CD4-positive, alpha-beta T cell treated with Interleukin-21 for 1 hour (primary cell): ENCODE data around the gene TAF1A.
"Not testable (repeated sequence)": the region's sequence is repeated elsewhere in the genome, so short reads cannot be mapped to it uniquely, and the experiment has no call there.

Experiments
- DNase-seq: peaks from one replicate; pipeline ENCODE4 v3.0.0-alpha.2; 2020

The TAF1A gene

GRCh38 chr1:222589462-222590302 lies at the start of gene TAF1A:
TSS of gene TAF1A (minus strand) at chr1:222589933.
- DNase-seq = peak; percentile 87

GRCh38 chr1:222634180-222635013 lies 44.7 kb upstream of the TAF1A start:
- DNase-seq = peak; percentile 88

- no peak for DNase-seq
These were observed 43.0 kb upstream of the TAF1A start for GRCh38 chr1:222632749-222633148.

- no peak for DNase-seq
These were observed 42.0 kb upstream of the TAF1A start for GRCh38 chr1:222631611-222632208.

- DNase-seq = no peak
These were observed 40.3 kb upstream of the TAF1A start for GRCh38 chr1:222629921-222630535.

- no peak for DNase-seq
These were observed 37.5 kb upstream of the TAF1A start for GRCh38 chr1:222627232-222627631.

- no peak for DNase-seq
These were observed 34.5 kb upstream of the TAF1A start for GRCh38 chr1:222624214-222624613.

GRCh38 chr1:222623458-222623857 lies 33.7 kb upstream of the TAF1A start:
- no peak for DNase-seq

- no peak for DNase-seq
These were observed 33.0 kb upstream of the TAF1A start for GRCh38 chr1:222622765-222623164.

- DNase-seq = no peak
These were observed 30.8 kb upstream of the TAF1A start for GRCh38 chr1:222620566-222620965.

- DNase-seq = no peak
These were observed 29.3 kb upstream of the TAF1A start for GRCh38 chr1:222618880-222619596.

GRCh38 chr1:222618001-222618879 lies 28.5 kb upstream of the TAF1A start, which contains the start of gene MIA3:
TSS of gene MIA3 (plus strand) at chr1:222618097. CDS start at chr1:222618111, 14 bp downstream.
- peak; percentile 53 for DNase-seq

- peak; percentile 96 for DNase-seq
These were observed 27.7 kb upstream of the TAF1A start for GRCh38 chr1:222617367-222617951.

GRCh38 chr1:222616525-222616924 lies 26.8 kb upstream of the TAF1A start:
- no peak for DNase-seq

GRCh38 chr1:222613627-222614026 lies 23.9 kb upstream of the TAF1A start:
- DNase-seq = no peak

- DNase-seq = no peak
These were observed 21.0 kb upstream of the TAF1A start for GRCh38 chr1:222610728-222611127.

- not testable (repeated sequence) for DNase-seq
These were observed 19.4 kb upstream of the TAF1A start for GRCh38 chr1:222609111-222609510.

GRCh38 chr1:222606757-222607156 lies 17.0 kb upstream of the TAF1A start:
- no peak for DNase-seq

- DNase-seq = no peak
These were observed 11.5 kb upstream of the TAF1A start for GRCh38 chr1:222601257-222601656.

- DNase-seq = no peak
These were observed 10.5 kb upstream of the TAF1A start for GRCh38 chr1:222600281-222600680.

- DNase-seq = no peak
These were observed 7.0 kb upstream of the TAF1A start for GRCh38 chr1:222596696-222597095.
